Right ventricle myocardium superior (tissue), 1 donor: ENCODE measurements around the gene APC2. TPM values are rescaled to one million over a fixed set of nuclear protein-coding genes. Genes with fewer than 3 reads are reported as not detected.

ENCODE experiments used
- ATAC-seq: fragments of 200-7000 bp; cut with Tn5 transposase; one replicate; pipeline ENCODE4 v1.9.1; 2020; ENCODE audit warnings: mild to moderate bottlenecking; ENCODE audit not compliant: poor library complexity
- DNase-seq: peaks from one replicate; pipeline ENCODE4 v3.0.0-alpha.2; 2020
- intact Hi-C: fragments of 100-400 bp; cut with DNase I; formaldehyde crosslinking; loops from one replicate; pipeline ENCODE4 v1.11.2; 2022
- total RNA-seq: library from RNA; stranded (reverse); fragmentation: NEBNext Ultra II Directional; extraction: Animal tissue kit (Norgen Biotek cat#: 25700); gene quantifications from one replicate; pipeline ENCODE4 v1.2.1, GENCODE V29; 2021
- donor health status: DM: no; HTN: yes; CAD: no; lungs with severe emphysema.

The APC2 gene
- total RNA-seq, 1 donor from 2014 or later, result 0.22 TPM

- DNase-seq, result no peak
- ATAC-seq, result no peak
- intact Hi-C loops, result no loop called here
These were observed 7.3 kb downstream of the APC2 start for GRCh38 chr19:1457031-1457739.

- DNase-seq (no peak), ATAC-seq (no peak)
- intact Hi-C loops, result no loop called here
These were observed 8.0 kb downstream of the APC2 start for GRCh38 chr19:1457892-1458291.

GRCh38 chr19:1459479-1459878 is 9.6 kb downstream of the APC2 start:
- no peak for ATAC-seq
- intact Hi-C loops, result no loop called here
- no peak for DNase-seq

DNA sequence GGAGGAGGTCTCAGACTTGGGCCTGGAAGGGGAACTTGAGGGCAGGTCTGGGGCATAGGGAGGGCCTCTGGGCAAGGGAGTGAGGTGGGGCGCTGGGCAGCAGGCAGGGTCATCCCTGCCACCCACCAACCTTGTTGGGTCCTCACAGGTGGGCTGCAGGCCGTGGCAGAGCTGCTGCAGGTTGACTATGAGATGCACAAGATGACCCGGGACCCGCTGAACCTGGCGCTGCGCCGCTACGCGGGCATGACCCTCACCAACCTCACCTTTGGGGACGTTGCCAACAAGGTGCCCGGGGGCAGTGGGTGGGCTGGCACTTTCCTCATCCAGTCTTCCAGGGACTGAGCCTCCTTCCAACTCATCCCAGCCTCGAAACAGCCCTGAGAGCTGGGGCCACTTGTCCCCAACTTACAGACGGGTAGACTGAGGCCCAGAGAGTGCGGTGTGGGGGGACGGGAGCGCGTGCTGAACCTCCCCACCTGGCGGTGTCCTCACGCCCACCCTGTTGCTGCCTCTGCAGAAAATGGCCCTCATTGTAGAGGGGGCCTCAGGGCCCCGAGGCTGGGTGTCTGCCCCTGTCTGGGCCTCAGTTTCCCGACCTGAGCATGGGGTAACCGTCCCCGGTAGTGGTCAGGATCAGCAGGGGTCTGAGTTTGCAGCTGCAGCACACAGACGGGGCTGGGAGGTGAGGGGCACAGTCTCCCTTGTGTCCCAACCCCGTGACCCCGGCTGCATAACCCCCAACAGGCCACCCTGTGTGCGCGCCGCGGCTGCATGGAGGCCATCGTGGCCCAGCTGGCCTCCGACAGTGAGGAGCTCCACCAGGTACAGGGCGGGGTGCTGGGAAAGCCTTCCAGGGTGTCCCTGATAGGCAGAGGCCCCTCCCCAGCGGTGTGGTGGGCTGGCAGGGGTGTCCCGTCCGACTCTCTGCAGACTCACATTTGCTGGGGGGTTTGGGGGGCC is 10.4 kb downstream of the APC2 start:
- ATAC-seq, result no peak
- intact Hi-C loops, result no loop called here
- no peak for DNase-seq

DNA sequence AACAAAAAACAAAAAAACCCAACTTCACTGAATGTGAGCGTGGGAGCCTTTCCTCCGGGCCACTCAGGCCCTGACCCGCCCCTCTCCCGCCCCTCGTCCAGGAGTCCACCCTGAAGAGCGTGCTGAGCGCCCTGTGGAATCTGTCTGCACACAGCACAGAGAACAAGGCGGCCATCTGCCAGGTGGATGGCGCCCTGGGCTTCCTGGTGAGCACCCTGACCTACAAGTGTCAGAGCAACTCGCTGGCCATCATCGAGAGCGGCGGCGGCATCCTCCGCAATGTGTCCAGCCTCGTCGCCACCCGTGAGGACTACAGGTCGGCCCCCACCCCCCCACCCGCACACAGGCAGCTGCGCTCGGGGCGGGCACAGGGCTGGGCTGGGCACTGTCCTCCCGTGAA is 11.9 kb downstream of the APC2 start:
- no peak for ATAC-seq
- no peak for DNase-seq
- intact Hi-C loops, result no loop called here

DNA sequence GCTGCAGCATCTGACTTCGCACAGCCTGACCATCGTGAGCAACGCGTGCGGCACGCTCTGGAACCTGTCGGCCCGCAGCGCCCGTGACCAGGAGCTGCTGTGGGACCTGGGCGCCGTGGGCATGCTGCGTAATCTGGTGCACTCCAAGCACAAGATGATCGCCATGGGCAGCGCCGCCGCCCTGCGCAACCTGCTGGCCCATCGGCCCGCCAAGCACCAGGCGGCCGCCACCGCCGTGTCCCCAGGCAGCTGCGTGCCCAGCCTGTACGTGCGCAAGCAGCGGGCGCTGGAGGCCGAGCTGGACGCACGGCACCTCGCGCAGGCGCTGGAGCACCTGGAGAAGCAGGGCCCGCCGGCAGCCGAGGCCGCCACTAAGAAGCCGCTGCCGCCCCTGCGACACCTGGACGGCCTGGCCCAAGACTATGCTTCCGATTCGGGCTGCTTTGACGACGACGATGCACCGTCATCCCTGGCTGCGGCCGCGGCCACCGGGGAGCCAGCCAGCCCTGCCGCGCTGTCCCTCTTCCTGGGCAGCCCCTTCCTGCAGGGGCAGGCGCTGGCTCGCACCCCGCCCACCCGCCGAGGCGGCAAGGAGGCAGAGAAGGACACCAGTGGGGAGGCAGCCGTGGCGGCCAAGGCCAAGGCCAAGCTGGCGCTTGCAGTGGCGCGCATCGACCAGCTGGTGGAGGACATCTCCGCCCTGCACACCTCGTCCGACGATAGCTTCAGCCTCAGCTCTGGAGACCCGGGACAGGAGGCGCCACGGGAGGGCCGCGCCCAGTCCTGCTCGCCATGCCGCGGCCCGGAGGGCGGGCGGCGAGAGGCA is 15.5 kb downstream of the APC2 start:
- intact Hi-C loops, result no loop called here
- peak; percentile 54 for ATAC-seq

DNA sequence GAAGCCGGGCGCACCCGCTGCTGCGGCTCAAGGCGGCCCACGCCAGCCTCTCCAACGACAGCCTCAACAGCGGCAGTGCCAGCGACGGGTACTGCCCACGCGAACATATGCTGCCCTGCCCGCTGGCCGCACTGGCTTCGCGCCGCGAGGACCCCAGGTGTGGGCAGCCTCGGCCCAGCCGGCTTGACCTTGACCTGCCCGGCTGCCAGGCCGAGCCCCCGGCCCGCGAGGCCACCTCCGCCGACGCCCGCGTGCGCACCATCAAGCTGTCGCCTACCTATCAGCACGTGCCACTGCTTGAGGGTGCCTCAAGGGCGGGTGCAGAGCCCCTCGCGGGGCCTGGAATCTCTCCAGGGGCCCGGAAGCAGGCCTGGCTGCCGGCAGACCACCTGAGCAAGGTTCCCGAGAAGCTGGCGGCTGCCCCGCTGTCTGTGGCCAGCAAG is 16.1 kb downstream of the APC2 start:
- DNase-seq (no peak), ATAC-seq (no peak)
- intact Hi-C loops, result no loop called here

More for the DNA sequence above, 15.5 kb downstream of the APC2 start:
- no peak for DNase-seq

GRCh38 chr19:1466461-1467214 is 16.7 kb downstream of the APC2 start:
- intact Hi-C loops, result no loop called here
- no peak for ATAC-seq
- DNase-seq, result no peak

DNA sequence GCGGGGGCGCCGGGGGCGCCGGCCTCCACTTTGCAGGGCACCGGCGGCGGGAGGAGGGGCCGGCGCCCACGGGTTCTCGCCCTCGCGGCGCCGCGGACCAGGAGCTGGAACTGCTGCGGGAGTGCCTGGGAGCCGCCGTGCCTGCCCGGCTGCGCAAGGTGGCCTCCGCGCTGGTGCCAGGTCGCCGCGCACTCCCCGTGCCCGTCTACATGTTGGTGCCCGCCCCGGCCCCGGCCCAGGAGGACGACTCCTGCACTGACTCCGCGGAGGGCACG is 17.2 kb downstream of the APC2 start:
- no peak for ATAC-seq
- no peak for DNase-seq
- intact Hi-C loops, result no loop called here

- ATAC-seq (no peak), DNase-seq (no peak)
- intact Hi-C loops, result no loop called here
These were observed 17.8 kb downstream of the APC2 start for GRCh38 chr19:1467490-1468273.

DNA sequence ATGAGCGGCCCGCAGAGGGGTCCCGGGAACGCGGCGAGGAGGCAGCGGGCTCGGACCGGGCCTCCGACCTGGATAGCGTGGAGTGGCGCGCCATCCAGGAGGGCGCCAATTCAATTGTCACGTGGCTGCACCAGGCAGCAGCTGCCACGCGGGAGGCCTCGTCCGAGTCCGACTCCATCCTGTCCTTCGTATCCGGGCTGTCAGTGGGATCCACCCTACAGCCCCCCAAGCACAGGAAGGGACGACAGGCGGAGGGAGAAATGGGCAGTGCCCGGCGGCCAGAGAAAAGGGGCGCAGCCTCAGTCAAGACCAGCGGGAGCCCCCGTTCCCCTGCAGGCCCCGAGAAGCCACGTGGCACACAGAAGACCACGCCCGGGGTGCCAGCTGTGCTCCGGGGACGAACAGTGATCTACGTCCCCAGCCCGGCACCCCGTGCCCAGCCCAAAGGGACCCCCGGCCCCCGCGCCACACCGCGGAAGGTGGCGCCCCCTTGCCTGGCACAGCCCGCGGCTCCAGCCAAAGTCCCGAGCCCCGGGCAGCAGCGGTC is 18.4 kb downstream of the APC2 start:
- DNase-seq, result no peak
- intact Hi-C loops, result no loop called here
- no peak for ATAC-seq

DNA sequence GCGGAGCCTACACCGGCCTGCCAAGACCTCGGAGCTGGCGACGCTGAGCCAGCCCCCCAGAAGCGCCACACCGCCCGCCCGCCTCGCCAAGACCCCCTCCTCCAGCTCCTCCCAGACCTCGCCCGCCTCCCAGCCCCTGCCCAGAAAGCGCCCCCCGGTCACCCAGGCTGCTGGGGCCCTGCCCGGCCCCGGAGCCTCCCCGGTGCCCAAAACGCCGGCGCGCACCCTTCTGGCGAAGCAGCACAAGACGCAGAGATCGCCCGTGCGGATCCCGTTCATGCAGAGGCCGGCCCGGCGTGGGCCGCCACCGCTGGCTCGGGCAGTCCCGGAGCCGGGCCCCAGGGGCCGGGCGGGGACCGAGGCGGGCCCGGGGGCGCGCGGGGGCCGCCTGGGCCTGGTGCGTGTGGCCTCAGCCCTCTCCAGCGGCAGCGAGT is 18.9 kb downstream of the APC2 start:
- ATAC-seq, result no peak
- intact Hi-C loops, result no loop called here
- DNase-seq, result no peak

DNA sequence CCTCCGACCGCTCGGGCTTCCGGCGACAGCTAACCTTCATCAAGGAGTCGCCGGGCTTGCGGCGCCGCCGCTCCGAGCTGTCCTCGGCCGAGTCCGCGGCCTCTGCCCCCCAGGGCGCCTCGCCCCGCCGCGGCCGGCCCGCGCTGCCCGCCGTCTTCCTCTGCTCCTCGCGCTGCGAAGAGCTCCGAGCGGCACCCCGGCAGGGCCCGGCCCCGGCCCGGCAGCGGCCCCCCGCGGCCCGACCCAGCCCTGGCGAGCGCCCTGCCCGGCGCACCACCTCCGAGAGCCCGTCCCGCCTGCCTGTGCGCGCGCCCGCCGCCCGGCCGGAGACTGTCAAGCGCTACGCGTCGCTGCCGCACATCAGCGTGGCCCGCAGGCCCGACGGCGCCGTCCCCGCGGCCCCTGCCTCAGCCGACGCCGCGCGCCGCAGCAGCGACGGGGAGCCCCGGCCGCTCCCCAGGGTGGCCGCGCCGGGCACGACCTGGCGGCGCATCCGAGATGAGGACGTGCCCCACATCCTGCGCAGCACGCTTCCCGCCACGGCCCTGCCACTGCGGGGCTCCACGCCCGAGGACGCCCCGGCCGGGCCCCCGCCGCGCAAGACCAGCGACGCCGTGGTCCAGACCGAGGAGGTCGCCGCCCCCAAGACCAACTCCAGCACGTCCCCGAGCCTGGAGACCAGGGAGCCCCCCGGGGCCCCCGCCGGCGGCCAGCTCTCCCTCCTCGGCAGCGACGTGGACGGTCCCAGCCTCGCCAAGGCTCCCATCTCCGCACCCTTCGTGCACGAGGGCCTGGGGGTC is 19.5 kb downstream of the APC2 start:
- intact Hi-C loops, result no loop called here
- no peak for ATAC-seq
- no peak for DNase-seq

- ATAC-seq (peak; percentile 4), DNase-seq (no peak)
- intact Hi-C loops, result no loop called here
These were observed 20.1 kb downstream of the APC2 start for GRCh38 chr19:1470055-1470304.

GRCh38 chr19:1470305-1471009 is 20.5 kb downstream of the APC2 start:
- ATAC-seq, result peak; percentile 43
- intact Hi-C loops, result no loop called here
- no peak for DNase-seq

DNA sequence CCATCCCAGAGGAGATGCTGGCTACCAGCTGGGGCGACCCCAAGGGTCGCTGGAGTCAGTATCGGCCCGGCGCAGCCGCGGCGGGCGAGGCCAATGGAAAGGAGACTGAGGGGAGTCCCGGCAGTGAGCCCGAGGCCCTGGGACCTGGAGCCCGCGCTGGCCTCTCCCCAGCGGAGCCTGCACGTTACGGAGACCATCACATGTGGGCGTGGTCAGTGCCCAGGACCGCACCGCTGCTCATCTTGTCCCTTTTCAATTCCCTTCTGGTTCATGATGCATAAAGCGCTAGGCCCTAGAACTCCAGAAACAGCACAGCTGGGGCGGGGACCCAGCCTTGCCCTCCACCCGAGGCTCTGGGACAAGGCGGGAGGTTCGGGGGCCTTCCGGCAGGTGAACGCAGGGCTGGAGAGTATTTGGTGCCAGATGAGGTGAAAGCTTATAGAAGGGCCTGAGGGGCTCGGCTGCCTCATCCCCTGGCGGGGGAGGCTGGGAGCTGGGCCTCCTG is 21.1 kb downstream of the APC2 start:
- ATAC-seq (peak; percentile 11), DNase-seq (no peak)
- intact Hi-C loops, result no loop called here
